Activated CD4-positive, alpha-beta T cell treated with anti-CD3 and anti-CD28 coated beads, Interleukin-2, amount 10 ng/mL, durations not matched to agents 24 days and 14 days (primary cell): ENCODE data around the gene DEDD2. TPM values are rescaled to one million over a fixed set of nuclear protein-coding genes. Genes with fewer than 3 reads are reported as not detected.
A peak's percentile ranks its signal among the peaks of the same experiment; 100 is the strongest.

ENCODE experiments used
- DNase-seq: peaks from one replicate; pipeline ENCODE4 v3.0.0; 2022
- H3K27ac Mint-ChIP-seq: one replicate; pipeline ENCODE4 v1.8.0; 2022; ENCODE audit warnings: mild to moderate bottlenecking, mixed read lengths
- H3K27me3 Mint-ChIP-seq: one replicate; pipeline ENCODE4 v1.8.0; 2022; ENCODE audit warnings: mixed read lengths
- H3K36me3 Mint-ChIP-seq: one replicate; pipeline ENCODE4 v1.8.0; 2022; ENCODE audit warnings: low read depth, mild to moderate bottlenecking, mixed read lengths
- H3K4me1 Mint-ChIP-seq: one replicate; pipeline ENCODE4 v1.8.0; 2021; ENCODE audit warnings: mixed read lengths
- H3K4me3 Mint-ChIP-seq: one replicate; pipeline ENCODE4 v1.8.0; 2022; ENCODE audit warnings: mild to moderate bottlenecking, moderate library complexity, mixed read lengths
- H3K9me3 Mint-ChIP-seq: one replicate; pipeline ENCODE4 v1.8.0; 2021; ENCODE audit warnings: mixed read lengths
- intact Hi-C: fragments of 100-400 bp; cut with micrococcal nuclease; formaldehyde crosslinking; loops from one replicate; pipeline ENCODE4 v1.15.1; 2023
- total RNA-seq: library from RNA; stranded (reverse); gene quantifications from 2 replicates; pipeline ENCODE4 v1.2.3, GENCODE V29; 2022

DEDD2 gene
- total RNA-seq, 1 donor from 2014 or later: 34.8 TPM

DNA sequence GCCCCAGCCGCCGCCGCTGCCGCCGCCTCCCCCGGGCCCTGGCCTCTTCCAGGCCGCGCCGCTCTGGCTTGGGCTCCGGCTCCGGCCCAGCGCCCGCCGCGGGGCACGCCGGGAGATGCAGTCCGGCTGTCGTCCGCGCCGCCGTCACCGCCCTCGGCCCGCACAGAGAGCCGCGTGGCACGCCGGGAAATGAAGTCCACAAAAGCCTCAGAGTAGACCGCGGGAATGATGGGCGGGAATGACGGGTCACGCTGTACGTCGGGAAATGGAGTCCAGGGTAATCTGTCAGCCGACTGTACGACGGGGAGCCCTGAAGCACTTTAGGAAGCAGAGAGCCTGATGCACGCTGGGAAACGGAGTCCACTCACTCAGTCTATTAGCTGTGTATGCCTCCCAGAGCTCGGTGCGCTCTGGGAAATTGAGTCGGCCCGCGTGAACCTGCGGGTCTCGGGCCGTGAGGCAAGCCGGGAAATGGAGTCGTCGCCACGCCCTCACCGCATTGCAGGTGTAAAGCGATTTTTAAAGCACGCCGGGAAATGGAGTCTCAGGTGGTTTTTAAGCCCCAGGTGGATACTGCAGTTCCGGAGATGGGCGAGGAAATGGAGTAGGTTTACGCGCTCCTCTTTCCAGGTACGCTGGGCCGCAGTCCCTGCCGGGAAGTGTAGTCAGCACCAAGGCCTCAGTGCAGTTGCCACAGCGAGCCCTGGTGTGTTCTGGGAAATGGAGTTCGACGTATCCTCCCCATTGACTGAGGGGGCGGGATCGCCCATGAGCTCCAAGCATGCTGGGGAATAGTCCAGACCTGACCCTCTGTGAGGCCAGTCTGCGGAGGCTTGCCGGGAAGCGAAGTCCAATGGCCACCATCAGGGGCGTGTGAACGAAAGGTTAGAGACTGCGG is 25.3 kb upstream of the DEDD2 start, which contains the start of gene GSK3A:
TSS of gene GSK3A (minus strand) at position 91 of the 898 bp plus-strand sequence. CDS start 137 bp downstream, outside the sequence.
- peak within 1 kb of the TSS; percentile 90 for H3K4me3 Mint-ChIP-seq
- H3K27me3 Mint-ChIP-seq: no peaks in the 10 kb centered on the region
- H3K27ac Mint-ChIP-seq: peak within 1 kb of the TSS; percentile 93
- H3K4me1 Mint-ChIP-seq: peaks cover 37% of the 10 kb centered on the region
- H3K9me3 Mint-ChIP-seq: no peaks in the 10 kb centered on the region
- peak; percentile 99 for DNase-seq
- H3K36me3 Mint-ChIP-seq: peaks cover 16% of the 10 kb centered on the region
- intact Hi-C loops: loop anchor here (1.0 to 2.0 kb wide), 5 partner anchors 22 to 120 kb away; partner anchors contain the start of genes PAFAH1B3, POU2F2, PRR19 and ZNF526

GRCh38 chr19:42242069-42242511 is 24.6 kb upstream of the DEDD2 start:
- Mint-ChIP-seq H3K4me3 (peak overlapping the region; percentile 90), H3K9me3 (no peaks in the 10 kb centered on the region), H3K27me3 (no peaks in the 10 kb centered on the region), H3K27ac (peak overlapping the region; percentile 88), H3K36me3 (peaks cover 16% of the 10 kb centered on the region), H3K4me1 (peaks cover 37% of the 10 kb centered on the region)
- intact Hi-C loops: loop anchor here (1.0 to 2.0 kb wide), 4 partner anchors 22 to 119 kb away; partner anchors contain the start of genes POU2F2 and ZNF526
- DNase-seq: no peak

DNA sequence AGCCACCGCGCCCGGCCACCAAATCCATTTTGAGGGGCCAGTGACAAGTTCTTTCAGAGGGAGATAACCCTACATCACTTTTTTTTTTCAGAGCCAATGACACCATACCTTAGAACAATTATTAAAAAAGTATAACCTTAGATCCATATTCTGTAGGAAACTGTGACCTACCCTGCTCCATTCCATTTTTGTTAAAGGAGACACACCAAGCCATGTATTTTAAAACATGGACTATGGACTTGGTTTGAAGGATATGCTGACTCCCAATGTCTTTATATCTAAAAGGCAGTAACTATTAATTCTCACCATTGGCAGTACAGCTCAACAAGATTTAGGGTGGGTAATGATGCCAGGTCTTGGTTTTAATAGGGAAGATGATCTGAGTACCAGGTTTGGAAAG is 23.8 kb upstream of the DEDD2 start:
- no peaks in the 10 kb centered on the region for H3K27me3 Mint-ChIP-seq
- H3K4me1 Mint-ChIP-seq: peaks cover 33% of the 10 kb centered on the region
- no peaks in the 10 kb centered on the region for H3K9me3 Mint-ChIP-seq
- peak overlapping the region; percentile 88 for H3K27ac Mint-ChIP-seq
- peaks cover 22% of the 10 kb centered on the region for H3K36me3 Mint-ChIP-seq
- intact Hi-C loops: no loop called here
- DNase-seq: no peak
- peak overlapping the region; percentile 90 for H3K4me3 Mint-ChIP-seq

DNA sequence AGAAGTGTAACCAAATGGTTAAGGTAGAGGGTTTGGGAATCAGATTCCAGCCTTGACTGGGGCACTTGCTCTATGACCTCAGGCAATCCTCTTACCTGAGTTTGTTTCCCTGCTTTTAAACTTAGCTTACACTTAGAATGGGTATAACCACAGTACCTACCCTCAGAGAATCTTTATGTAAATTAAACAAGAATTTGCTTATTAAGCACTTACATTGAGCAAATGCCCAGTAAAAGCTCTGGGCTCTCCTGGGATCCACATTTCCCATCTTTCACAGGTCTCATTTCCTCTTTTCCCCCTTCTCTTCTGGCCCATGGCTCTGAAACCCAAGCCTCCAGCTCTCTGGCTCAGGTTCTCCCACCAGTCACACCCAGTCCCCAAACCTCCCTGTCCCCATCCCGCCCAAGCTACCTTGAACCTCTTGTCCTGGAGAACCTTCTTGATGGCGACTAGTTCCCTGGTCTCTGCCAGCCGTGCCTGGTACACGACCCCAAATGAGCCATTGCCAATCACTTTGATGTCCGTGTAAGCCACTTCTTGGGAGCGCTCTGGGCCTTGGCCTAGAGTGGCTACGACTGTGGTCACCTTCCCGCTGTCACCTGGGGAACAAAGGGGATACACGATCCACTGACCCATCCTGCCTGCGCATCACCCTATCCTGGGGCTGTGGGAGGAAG is 22.2 kb upstream of the DEDD2 start:
- H3K27ac Mint-ChIP-seq: peak overlapping the region; percentile 18
- H3K4me3 Mint-ChIP-seq: no peak overlapping the region
- H3K27me3 Mint-ChIP-seq: no peaks in the 10 kb centered on the region
- H3K4me1 Mint-ChIP-seq: peaks cover 28% of the 10 kb centered on the region
- intact Hi-C loops: no loop called here
- DNase-seq: no peak
- no peaks in the 10 kb centered on the region for H3K9me3 Mint-ChIP-seq
- peaks cover 33% of the 10 kb centered on the region for H3K36me3 Mint-ChIP-seq

DNA sequence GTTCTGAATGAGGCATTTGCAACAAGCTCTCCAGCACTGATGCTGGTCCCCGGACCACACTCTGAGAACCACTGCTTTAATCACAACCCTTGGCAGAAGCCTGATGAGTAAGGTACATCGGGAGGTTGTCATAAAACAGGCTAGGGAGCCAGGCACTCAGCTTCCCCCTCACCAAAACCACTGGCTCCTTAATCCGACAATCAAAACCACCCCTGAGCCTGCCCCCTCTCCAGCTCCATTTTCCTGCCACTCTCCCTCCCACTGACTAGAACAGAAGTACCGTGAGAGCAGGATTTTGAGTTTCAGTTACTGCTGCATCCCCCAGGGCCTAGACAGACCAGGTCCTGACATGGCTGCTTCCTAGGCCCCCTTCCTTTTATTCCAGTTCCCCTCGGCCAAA is 17.7 kb upstream of the DEDD2 start:
- no peak overlapping the region for H3K4me3 Mint-ChIP-seq
- H3K9me3 Mint-ChIP-seq: no peaks in the 10 kb centered on the region
- intact Hi-C loops: no loop called here
- H3K27me3 Mint-ChIP-seq: no peaks in the 10 kb centered on the region
- no peak for DNase-seq
- no peak overlapping the region for H3K27ac Mint-ChIP-seq
- H3K36me3 Mint-ChIP-seq: peaks cover 61% of the 10 kb centered on the region
- peaks cover 17% of the 10 kb centered on the region for H3K4me1 Mint-ChIP-seq

- Mint-ChIP-seq H3K36me3 (peaks cover 64% of the 10 kb centered on the region), H3K27ac (no peak overlapping the region)
- intact Hi-C loops: no loop called here
Measured at GRCh38 chr19:42234364-42234763, 16.9 kb upstream of the DEDD2 start.

DNA sequence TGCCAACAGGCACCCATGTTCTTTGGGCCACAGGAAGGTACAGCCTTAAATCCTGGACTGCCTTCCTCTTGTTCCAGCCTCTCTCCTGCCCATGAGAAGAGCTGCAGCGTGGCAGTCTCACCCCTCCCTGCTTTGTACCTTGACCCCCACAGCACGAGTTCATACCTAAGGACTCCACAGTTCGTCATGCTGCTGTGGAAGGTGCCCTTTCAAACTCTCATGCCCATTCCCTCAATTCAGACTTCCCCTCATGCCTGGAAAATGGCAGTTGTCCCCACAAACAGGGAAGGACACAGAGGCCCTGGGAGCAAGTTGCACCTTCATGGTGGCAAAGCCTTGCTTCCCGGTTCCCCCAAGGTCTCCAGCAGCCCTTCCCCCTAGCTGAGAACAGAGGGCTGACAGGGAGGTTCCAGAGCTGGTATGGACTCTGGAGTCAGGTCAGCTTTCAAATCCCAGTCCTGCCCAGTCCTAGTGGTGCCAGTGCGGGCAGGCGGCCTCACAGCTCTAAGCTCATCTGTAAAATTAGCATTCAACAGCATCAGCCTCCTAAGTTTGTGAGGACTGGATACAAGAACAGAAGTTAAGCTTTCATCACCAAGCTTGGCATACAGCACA is 16.3 kb upstream of the DEDD2 start:
- Mint-ChIP-seq H3K4me1 (peaks cover 10% of the 10 kb centered on the region), H3K27me3 (no peaks in the 10 kb centered on the region), H3K4me3 (no peak overlapping the region), H3K36me3 (peaks cover 62% of the 10 kb centered on the region), H3K9me3 (no peaks in the 10 kb centered on the region), H3K27ac (no peak overlapping the region)
- no peak for DNase-seq
- intact Hi-C loops: no loop called here

More at GRCh38 chr19:42234364-42234763, 16.9 kb upstream of the DEDD2 start:
- Mint-ChIP-seq H3K9me3 (no peaks in the 10 kb centered on the region), H3K4me1 (peaks cover 13% of the 10 kb centered on the region), H3K27me3 (no peaks in the 10 kb centered on the region), H3K4me3 (no peak overlapping the region)
- DNase-seq: no peak

DNA sequence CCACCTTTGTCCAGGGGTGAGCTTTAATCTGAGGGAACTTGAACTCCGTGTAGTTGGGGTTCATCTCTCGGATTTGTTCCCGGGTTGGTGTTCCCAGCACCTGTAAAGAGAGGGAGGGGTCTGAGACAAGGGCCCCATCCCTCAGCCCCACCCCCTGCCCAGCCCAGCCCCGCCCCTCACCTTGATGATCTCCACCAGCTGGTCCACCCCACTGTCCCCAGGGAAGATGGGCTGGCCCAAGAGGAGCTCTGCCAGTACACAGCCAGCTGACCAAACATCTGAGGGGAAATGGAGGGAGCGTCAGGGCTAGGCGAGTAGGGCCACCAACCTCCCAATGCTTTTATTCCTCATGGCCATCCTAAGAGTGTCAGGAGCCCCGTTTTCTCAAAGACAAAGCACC is 15.6 kb upstream of the DEDD2 start:
- no peak overlapping the region for H3K27ac Mint-ChIP-seq
- no peak for DNase-seq
- H3K4me3 Mint-ChIP-seq: no peak overlapping the region
- peaks cover 66% of the 10 kb centered on the region for H3K36me3 Mint-ChIP-seq
- H3K27me3 Mint-ChIP-seq: no peaks in the 10 kb centered on the region
- intact Hi-C loops: no loop called here
- H3K4me1 Mint-ChIP-seq: peaks cover 11% of the 10 kb centered on the region
- H3K9me3 Mint-ChIP-seq: no peaks in the 10 kb centered on the region

- Mint-ChIP-seq H3K27me3 (no peaks in the 10 kb centered on the region), H3K9me3 (no peaks in the 10 kb centered on the region), H3K27ac (no peak overlapping the region), H3K4me3 (no peak overlapping the region), H3K36me3 (peaks cover 71% of the 10 kb centered on the region), H3K4me1 (peaks cover 14% of the 10 kb centered on the region)
- intact Hi-C loops: no loop called here
- no peak for DNase-seq
Measured at GRCh38 chr19:42232435-42232834, 15.0 kb upstream of the DEDD2 start.

GRCh38 chr19:42230571-42230970 is 13.1 kb upstream of the DEDD2 start:
- no peak for DNase-seq

GRCh38 chr19:42229855-42230351 is 12.4 kb upstream of the DEDD2 start:
- H3K9me3 Mint-ChIP-seq: no peaks in the 10 kb centered on the region
- H3K36me3 Mint-ChIP-seq: peaks cover 67% of the 10 kb centered on the region
- no peak overlapping the region for H3K27ac Mint-ChIP-seq
- no peak overlapping the region for H3K4me3 Mint-ChIP-seq
- DNase-seq: no peak
- H3K4me1 Mint-ChIP-seq: peaks cover 18% of the 10 kb centered on the region
- H3K27me3 Mint-ChIP-seq: no peaks in the 10 kb centered on the region
- intact Hi-C loops: no loop called here

More at GRCh38 chr19:42230571-42230970, 13.1 kb upstream of the DEDD2 start:
- H3K27ac Mint-ChIP-seq: no peak overlapping the region
- H3K36me3 Mint-ChIP-seq: peaks cover 71% of the 10 kb centered on the region
- no peaks in the 10 kb centered on the region for H3K9me3 Mint-ChIP-seq
- intact Hi-C loops: no loop called here
- H3K4me3 Mint-ChIP-seq: no peak overlapping the region
- peaks cover 18% of the 10 kb centered on the region for H3K4me1 Mint-ChIP-seq
- H3K27me3 Mint-ChIP-seq: no peaks in the 10 kb centered on the region

GRCh38 chr19:42229301-42229854 is 11.9 kb upstream of the DEDD2 start:
- Mint-ChIP-seq H3K36me3 (peaks cover 66% of the 10 kb centered on the region), H3K27ac (no peak overlapping the region), H3K9me3 (no peaks in the 10 kb centered on the region), H3K4me1 (peaks cover 19% of the 10 kb centered on the region), H3K27me3 (no peaks in the 10 kb centered on the region), H3K4me3 (no peak overlapping the region)
- intact Hi-C loops: no loop called here
- no peak for DNase-seq

- intact Hi-C loops: no loop called here
- H3K27ac Mint-ChIP-seq: no peak overlapping the region
Measured at GRCh38 chr19:42228641-42229040, 11.2 kb upstream of the DEDD2 start.

More at GRCh38 chr19:42228641-42229040, 11.2 kb upstream of the DEDD2 start:
- no peaks in the 10 kb centered on the region for H3K9me3 Mint-ChIP-seq
- no peaks in the 10 kb centered on the region for H3K27me3 Mint-ChIP-seq
- H3K4me3 Mint-ChIP-seq: no peak overlapping the region
- peaks cover 19% of the 10 kb centered on the region for H3K4me1 Mint-ChIP-seq
- DNase-seq: no peak
- H3K36me3 Mint-ChIP-seq: peaks cover 66% of the 10 kb centered on the region
